Islet precursor cell (in vitro differentiated cells): ENCODE results near the gene PTPRD.
A peak's percentile ranks its signal among the peaks of the same experiment; 100 is the strongest.

Source experiments
- DNase-seq: peaks from one replicate; pipeline ENCODE4 v3.0.0-alpha.2; 2018

Gene PTPRD

GRCh38 chr9:8877753-8878494 is 1734.9 kb downstream of the PTPRD start:
- DNase-seq: no peak

- DNase-seq: no peak
Observed at GRCh38 chr9:8876303-8876702, 1736.5 kb downstream of the PTPRD start.

- no peak for DNase-seq
Observed at GRCh38 chr9:8874482-8874881, 1738.3 kb downstream of the PTPRD start.

DNA sequence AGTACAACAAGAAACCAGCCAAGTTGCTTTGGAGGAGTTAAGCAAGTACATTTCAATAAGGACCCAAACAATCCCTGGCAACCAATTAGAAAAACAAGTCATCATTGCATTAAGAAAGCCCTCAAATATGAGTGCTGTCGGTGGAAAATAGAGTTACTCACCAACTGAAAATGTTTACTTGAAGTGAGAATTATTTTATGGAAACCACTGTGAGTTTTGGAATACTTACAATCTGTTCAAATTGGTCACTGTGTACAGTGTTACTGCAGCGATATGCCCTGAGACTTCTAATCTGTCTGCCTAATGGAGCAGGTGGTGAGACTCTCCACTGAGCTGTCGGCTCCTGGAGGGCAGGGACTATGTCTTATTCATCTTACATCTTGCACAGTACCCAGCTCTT is 1740.0 kb downstream of the PTPRD start:
- no peak for DNase-seq

DNA sequence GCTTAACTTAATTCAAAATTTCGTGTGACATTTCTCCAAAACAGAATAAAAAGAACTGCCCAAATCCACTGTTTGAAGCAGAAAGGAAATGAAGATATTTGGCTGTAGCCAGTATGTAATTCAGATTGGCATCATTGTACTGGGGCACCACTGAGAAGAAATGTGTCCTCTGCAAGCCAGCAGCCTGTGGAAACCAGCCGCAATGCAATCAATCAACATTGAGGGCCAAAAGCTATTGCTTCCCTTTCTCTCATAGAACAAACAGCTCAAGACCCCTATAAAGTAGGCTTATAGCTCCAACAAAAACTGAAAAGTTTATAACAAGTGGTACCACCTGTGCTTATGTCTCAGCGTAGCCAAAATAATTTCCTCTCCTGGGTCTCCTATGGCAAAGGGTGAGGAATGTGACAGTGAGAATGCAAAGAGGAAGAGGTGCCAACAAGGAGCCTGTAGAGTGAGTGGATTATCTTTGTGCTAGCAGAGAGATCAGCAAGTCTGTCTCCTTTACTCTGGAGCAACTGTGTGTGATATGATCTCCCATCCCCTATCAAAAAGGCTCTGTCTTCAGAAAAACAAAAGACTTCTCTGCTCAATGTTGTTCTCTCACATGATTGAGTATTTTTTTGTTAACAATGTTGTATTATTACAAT is 1740.9 kb downstream of the PTPRD start:
- no peak for DNase-seq

DNA sequence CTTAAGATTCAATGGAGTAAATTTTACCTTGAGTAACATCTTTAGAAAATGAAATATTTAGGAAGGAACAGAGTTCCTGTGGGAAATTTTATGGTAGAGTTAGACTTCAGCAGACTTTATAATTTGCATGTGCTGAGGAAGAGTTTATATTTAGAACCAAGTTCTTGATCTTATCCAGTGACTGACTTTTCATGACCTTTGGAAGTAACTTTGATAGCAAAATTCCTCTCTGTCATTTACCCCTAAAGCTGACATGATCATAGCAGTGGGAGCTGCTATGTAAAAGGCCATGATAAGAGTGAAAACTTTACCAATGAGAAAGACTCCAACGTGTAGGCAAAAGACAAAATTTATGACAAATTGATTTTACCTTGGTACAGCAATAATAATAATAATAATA is 1741.4 kb downstream of the PTPRD start:
- no peak for DNase-seq

- no peak for DNase-seq
Observed at GRCh38 chr9:8869812-8870211, 1743.0 kb downstream of the PTPRD start.

DNA sequence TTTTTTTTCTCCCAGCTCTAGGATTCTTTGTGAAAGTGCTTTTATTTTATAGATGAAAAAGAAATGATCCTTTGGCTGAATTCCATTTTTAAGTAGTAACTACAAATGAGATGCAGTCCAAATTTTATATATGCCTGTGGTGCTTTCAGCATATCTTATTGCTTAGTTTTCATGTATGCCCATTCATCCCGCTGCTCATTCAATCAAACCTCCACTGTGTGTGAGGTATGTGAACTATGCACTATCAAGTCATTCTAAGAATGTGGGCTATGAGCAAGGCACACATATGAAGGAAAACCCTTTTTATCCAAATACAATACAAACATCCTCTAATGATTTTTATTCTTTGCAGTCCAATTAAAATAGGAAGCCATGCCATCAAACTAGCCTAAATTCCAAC is 1744.2 kb downstream of the PTPRD start:
- no peak for DNase-seq

- no peak for DNase-seq
Observed at GRCh38 chr9:8867148-8867547, 1745.7 kb downstream of the PTPRD start.

- peak; percentile 56 for DNase-seq
Observed at GRCh38 chr9:8864545-8864896, 1748.3 kb downstream of the PTPRD start.

GRCh38 chr9:8863886-8864544 is 1748.8 kb downstream of the PTPRD start:
- DNase-seq: no peak

DNA sequence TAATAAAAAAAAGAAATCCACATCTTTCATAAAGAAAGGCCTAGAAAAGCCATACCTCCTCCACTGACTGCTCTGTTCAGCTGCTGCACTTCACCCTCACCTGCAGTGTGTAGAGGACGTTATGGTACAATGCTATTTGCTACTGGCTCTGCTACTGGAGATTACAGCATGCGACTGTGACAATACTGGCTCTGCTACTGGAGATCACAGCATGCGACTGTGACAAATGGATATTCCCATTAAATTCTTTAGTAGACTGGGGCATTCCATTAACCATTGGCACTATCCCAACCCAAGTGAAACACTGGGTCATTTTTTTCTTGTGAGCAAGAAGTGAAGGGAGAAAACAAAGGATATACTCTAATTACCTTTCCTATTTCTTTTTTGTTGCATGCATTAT is 1749.7 kb downstream of the PTPRD start:
- no peak for DNase-seq

DNA sequence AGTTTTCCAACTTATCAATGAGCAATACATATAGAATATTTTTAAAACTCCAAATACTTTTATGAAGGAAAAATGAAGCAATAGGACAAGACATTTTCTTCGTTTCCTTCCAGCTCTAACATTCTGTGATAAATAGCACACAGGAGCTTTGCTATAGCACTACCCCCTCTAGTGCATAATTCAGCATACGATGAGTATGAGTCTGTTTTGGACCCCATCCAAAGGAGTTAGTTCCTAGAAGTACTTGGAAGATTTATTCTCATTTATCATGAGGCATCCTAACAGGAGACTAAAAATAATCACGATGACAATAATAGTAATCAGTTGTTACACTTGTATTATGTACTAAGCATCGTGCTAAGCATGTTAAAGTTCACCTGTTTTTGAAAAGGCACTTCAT is 1751.9 kb downstream of the PTPRD start:
- DNase-seq: no peak

GRCh38 chr9:8860086-8860485 is 1752.7 kb downstream of the PTPRD start:
- no peak for DNase-seq

DNA sequence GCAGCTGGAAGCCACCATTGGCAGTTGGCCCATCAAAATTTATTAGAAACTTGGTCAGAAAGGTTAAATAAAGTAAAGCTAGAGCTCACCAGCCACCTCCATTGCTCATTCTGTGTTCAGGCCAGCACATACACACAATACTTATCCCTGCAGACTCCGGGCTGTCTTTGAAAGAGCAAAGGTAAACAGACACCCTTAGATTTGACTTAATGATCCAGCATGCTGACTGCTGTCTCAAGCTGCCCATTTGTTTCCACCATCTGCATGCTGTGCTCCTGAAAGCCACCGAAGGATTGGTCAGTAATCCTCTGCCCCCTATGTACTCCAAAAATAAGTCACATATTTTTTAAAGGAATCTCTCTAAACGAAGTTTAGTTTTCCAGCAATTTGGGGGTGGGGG is 1753.4 kb downstream of the PTPRD start:
- no peak for DNase-seq

- DNase-seq: peak; percentile 71
Observed at GRCh38 chr9:8858596-8859161, 1754.1 kb downstream of the PTPRD start.

DNA sequence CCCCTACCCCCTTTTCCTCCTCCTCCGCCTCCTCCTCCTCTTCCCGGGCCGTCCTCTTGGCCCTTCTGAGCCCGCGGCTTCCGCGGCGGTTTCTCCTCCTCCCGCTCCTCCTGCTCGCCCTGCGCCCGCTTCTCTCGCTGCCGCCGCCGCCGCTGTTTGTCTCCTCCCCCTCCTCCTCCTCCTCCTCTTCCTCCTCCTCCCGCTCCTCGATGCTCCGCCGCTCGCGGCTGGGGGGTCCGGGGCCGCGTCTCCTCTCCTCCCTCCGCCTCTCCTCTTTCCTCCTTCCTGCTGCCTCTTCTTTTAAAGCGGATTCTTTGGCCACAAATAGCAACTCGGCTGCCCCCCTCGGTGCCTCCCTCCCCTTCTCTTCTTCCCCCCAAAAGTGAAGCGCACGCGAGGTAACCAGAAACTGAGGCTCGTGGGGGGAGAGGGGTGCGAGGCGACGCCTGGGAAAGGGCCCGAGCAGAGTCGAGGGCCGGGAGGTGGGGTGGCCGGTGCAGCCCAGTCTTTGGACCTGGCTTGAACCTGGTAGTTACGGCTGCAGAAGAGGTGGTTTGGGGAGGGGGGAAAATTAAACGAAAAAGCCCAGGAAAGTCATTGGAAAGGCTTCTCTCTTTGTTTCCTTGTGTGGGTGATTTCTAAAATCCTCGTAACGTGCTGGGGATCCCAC is 1754.7 kb downstream of the PTPRD start:
- DNase-seq: peak; percentile 87

- peak; percentile 65 for DNase-seq
Observed at GRCh38 chr9:8857068-8857925, 1755.5 kb downstream of the PTPRD start.

DNA sequence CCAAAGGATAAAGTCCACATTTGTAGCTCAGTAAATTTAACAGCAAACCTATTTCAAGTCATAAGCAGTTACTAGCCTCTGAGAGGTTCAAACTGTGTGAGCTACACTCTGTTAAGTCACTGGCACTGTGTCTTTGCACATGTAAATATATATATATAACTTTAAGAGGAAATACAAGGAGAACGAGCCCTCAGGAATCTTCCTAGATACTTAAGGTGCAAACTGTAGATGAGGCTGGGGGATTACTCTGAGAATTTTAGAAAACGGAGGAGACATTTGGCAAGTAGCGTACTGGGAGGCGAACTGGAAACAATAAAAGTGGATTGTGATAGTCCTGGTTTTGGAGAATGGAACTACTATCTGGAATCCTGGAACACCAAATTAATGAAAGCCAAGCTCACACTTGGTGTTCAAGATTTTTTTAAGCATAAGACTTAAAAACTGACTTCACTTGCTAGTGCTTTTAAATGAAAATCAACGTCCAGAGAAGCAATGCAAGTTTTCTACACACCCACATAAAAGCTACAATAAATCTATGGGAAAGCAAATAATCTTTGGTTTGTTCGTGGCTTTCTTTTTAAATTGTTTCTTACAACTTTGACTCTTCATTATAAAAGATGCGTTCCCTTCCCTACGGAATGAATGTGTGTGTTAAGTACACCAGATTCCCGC is 1756.3 kb downstream of the PTPRD start:
- DNase-seq: no peak

DNA sequence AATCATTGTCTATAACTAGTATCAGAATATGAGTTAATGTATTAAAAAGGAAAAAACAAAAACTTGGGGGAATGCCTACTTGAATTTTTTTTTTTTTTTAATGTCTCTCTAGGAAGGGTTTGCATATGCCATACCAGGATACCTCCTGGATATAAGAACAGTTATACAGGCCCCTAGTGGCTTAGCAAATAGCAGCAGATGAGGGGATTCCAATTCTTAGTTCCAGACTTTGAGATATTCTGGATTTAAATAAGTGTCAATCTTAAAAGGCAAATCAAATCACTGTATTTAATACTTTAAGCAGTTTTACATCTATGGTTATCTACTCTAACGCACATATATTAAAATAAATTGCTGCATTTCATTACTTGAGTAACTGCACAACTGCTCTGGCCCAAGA is 1757.8 kb downstream of the PTPRD start:
- no peak for DNase-seq

- DNase-seq: no peak
Observed at GRCh38 chr9:8852301-8852864, 1760.4 kb downstream of the PTPRD start.
